ENCODE results near the gene S100A1.

- no peak for TF ChIP-seq CHD1 (IDR thresholded peaks at IDR 0.05; ENCODE audit: low read depth, low read length)
- no peak for TF ChIP-seq POLR2A (IDR thresholded peaks at IDR 0.05; ENCODE audit: low read depth, low read length)
- TF ChIP-seq, protein P1, sequence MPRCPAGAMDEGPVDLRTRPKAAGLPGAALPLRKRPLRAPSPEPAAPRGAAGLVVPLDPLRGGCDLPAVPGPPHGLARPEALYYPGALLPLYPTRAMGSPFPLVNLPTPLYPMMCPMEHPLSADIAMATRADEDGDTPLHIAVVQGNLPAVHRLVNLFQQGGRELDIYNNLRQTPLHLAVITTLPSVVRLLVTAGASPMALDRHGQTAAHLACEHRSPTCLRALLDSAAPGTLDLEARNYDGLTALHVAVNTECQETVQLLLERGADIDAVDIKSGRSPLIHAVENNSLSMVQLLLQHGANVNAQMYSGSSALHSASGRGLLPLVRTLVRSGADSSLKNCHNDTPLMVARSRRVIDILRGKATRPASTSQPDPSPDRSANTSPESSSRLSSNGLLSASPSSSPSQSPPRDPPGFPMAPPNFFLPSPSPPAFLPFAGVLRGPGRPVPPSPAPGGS (IDR thresholded peaks at IDR 0.05; ENCODE audit: borderline replicate concordance, insufficient read depth, low read depth, low read length, poor library complexity, severe bottlenecking), result no peak
- no peak for TF ChIP-seq EP300 (IDR thresholded peaks at IDR 0.05; ENCODE audit: borderline replicate concordance in 1 of 2, control insufficient read depth in 1 of 2, low read depth in 2 of 2, low read length in 2 of 2)
- no peak for TF ChIP-seq IRF3 (IDR thresholded peaks at IDR 0.05)
- TF ChIP-seq EZH2 (IDR thresholded peaks at IDR 0.05; ENCODE audit: borderline replicate concordance, control insufficient read depth, low read depth, low read length), result no peak
Observed at GRCh38 chr1:153636312-153636711, 8.1 kb downstream of the S100A1 start.
